Neural progenitor cell (in vitro differentiated cells): ENCODE data around the gene KRTAP5-1. TPM values are rescaled to one million over a fixed set of nuclear protein-coding genes. Genes with fewer than 3 reads are reported as not detected.

Experiments
- DNase-seq: peaks from one replicate; pipeline ENCODE4 v3.0.0-alpha.2; 2016; ENCODE audit warnings: low spot score
- H2AFZ ChIP-seq: fragments of 200-600 bp; sonication (generic); replicated peaks from 2 replicates; pipeline ENCODE4 v1.6.1; 2016; ENCODE audit warnings: antibody characterized with exemption
- H3F3A ChIP-seq: fragments of 200-600 bp; sonication (generic); 2 replicates; pipeline ENCODE4 v1.6.1; 2016; ENCODE audit warnings: antibody characterized with exemption, low read depth
- H3K27ac ChIP-seq: fragments of 200-600 bp; sonication (generic); 2 replicates; pipeline ENCODE4 v1.5.1; 2016; ENCODE audit warnings: mild to moderate bottlenecking
- H3K27me3 ChIP-seq: fragments of 200-600 bp; sonication (generic); 2 replicates; pipeline ENCODE4 v1.6.1; 2016; ENCODE audit warnings: mild to moderate bottlenecking, moderate library complexity
- H3K36me3 ChIP-seq: fragments of 200-600 bp; sonication (generic); 2 replicates; pipeline ENCODE4 v1.5.1; 2016
- H3K4me1 ChIP-seq: fragments of 200-600 bp; sonication (generic); 2 replicates; pipeline ENCODE4 v1.6.1; 2016; ENCODE audit warnings: mixed run types
- H3K4me2 ChIP-seq: fragments of 200-600 bp; sonication (generic); 2 replicates; pipeline ENCODE4 v1.6.1; 2016
- H3K4me3 ChIP-seq: fragments of 200-600 bp; sonication (generic); 2 replicates; pipeline ENCODE4 v1.5.1; 2016
- H3K79me2 ChIP-seq: fragments of 200-600 bp; sonication (generic); 2 replicates; pipeline ENCODE4 v1.6.1; 2016; ENCODE audit warnings: low read depth
- H3K9ac ChIP-seq: fragments of 200-600 bp; sonication (generic); 2 replicates; pipeline ENCODE4 v1.6.1; 2016
- H3K9me3 ChIP-seq: fragments of 200-600 bp; sonication (generic); 2 replicates; pipeline ENCODE4 v1.5.1; 2016; ENCODE audit warnings: low read depth
- H4K20me1 ChIP-seq: fragments of 200-600 bp; sonication (generic); 2 replicates; pipeline ENCODE4 v1.6.1; 2016; ENCODE audit warnings: low read depth
- H3K27ac Mint-ChIP-seq: 3 replicates; pipeline ENCODE4 v1.8.0; 2021; ENCODE audit warnings: mixed read lengths
- H3K27me3 Mint-ChIP-seq: 2 replicates; pipeline ENCODE4 v1.8.0; 2022; ENCODE audit warnings: low read depth, mild to moderate bottlenecking, inconsistent platforms, moderate library complexity, mixed read lengths; ENCODE audit not compliant: insufficient read depth
- H3K36me3 Mint-ChIP-seq: 3 replicates; pipeline ENCODE4 v1.8.0; 2021; ENCODE audit warnings: mixed read lengths
- H3K4me1 Mint-ChIP-seq: 3 replicates; pipeline ENCODE4 v1.8.0; 2021; ENCODE audit warnings: mixed read lengths
- H3K4me3 Mint-ChIP-seq: 3 replicates; pipeline ENCODE4 v1.8.0; 2021; ENCODE audit warnings: mild to moderate bottlenecking, moderate library complexity, mixed read lengths
- H3K9me3 Mint-ChIP-seq: 3 replicates; pipeline ENCODE4 v1.8.0; 2020; ENCODE audit warnings: mixed read lengths
- EZH2 ChIP-seq: fragments of 200-600 bp; sonication (generic); IDR thresholded peaks from 2 replicates; pipeline ENCODE4 v1.6.1; 2017; ENCODE audit warnings: antibody characterized with exemption, mild to moderate bottlenecking, moderate library complexity
- EZH2phosphoT487 ChIP-seq: fragments of 200-600 bp; sonication (generic); IDR thresholded peaks from 2 replicates; pipeline ENCODE4 v1.6.1; 2017; ENCODE audit warnings: antibody characterized with exemption
- total RNA-seq: library from RNA; depleted of rRNA; stranded (reverse); fragments of >200 nt; gene quantifications from 2 replicates; pipeline ENCODE4 v1.2.3, GENCODE V29; 2015; ENCODE audit warnings: low replicate concordance
- TF ChIP-seq, protein P1 (sequence below): fragments of 200-600 bp; sonication (generic); IDR thresholded peaks from 2 replicates; pipeline ENCODE4 v1.5.1; 2017; ENCODE audit warnings: antibody characterized with exemption, mild to moderate bottlenecking

KRTAP5-1 gene
- total RNA-seq, 1 donor from 2014 or later: not detected

DNA sequence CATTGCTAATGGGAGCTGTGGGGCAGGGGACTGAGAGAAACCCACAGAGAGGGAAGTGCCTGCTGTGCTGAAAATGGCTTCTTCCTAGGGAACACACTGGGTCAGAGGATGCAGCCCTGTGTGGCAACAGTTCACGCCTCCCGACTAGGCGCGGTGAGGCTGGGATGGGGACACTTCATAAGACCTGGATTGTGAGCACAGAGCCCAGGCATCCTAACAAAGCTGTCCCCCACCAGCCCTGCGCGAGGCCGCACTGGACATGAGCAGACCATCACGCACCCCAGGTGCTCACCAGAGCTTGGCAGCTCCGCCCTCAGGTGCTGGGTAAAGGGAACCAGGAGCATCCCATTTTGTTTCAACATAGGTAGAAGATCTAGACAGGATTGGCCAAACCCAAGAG, 38.6 kb upstream of the KRTAP5-1 start:
- peaks cover 5% of the 10 kb centered on the region for H3K4me1 Mint-ChIP-seq
- Histone ChIP-seq H3F3A (no peaks in the 10 kb centered on the region), H3K79me2 (no peaks in the 10 kb centered on the region), H3K9me3 (no peaks in the 10 kb centered on the region), H3K36me3 (no peaks in the 10 kb centered on the region), H3K4me1 (no peaks in the 10 kb centered on the region), H3K27me3 (peaks cover 11% of the 10 kb centered on the region), H3K4me2 (no peak overlapping the region), H4K20me1 (no peaks in the 10 kb centered on the region), H3K4me3 (no peak overlapping the region), H3K27ac (no peak overlapping the region), H2AFZ (no peak overlapping the region), H3K9ac (no peak overlapping the region)
- H3K4me3 Mint-ChIP-seq: no peak overlapping the region
- no peak for DNase-seq
- no peaks in the 10 kb centered on the region for H3K9me3 Mint-ChIP-seq
- H3K27me3 Mint-ChIP-seq: peaks cover 17% of the 10 kb centered on the region
- H3K36me3 Mint-ChIP-seq: no peaks in the 10 kb centered on the region
- no peak for TF ChIP-seq EZH2phosphoT487
- TF ChIP-seq, protein P1, sequence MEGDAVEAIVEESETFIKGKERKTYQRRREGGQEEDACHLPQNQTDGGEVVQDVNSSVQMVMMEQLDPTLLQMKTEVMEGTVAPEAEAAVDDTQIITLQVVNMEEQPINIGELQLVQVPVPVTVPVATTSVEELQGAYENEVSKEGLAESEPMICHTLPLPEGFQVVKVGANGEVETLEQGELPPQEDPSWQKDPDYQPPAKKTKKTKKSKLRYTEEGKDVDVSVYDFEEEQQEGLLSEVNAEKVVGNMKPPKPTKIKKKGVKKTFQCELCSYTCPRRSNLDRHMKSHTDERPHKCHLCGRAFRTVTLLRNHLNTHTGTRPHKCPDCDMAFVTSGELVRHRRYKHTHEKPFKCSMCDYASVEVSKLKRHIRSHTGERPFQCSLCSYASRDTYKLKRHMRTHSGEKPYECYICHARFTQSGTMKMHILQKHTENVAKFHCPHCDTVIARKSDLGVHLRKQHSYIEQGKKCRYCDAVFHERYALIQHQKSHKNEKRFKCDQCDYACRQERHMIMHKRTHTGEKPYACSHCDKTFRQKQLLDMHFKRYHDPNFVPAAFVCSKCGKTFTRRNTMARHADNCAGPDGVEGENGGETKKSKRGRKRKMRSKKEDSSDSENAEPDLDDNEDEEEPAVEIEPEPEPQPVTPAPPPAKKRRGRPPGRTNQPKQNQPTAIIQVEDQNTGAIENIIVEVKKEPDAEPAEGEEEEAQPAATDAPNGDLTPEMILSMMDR: no peak
- no peak for TF ChIP-seq EZH2
- H3K27ac Mint-ChIP-seq: peak overlapping the region; percentile 50

DNA sequence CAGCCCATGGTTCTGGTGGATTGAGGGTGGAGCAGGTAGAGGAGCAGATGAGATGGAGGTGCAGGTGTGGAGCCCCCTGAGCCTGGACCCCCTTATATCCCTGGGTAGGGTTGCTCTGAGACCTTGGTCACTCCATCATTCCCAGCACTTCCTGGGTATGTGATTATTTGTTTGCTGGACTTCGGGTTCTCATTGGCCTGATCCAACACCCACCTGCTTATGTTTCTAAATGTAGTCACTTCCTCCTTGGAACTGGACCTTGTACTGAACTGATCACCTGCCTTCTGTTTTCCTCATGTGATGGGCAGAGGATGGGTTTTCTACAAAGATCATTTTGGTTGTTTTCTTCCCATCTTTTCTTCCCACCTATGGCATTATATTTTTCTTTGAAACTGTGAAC, 37.0 kb upstream of the KRTAP5-1 start, which contains the start of gene KRTAP5-4:
Gene KRTAP5-4 (minus strand): TSS at position 53 of the 400 bp plus-strand sequence. CDS start 45 bp downstream, at position 8.
- no peak for DNase-seq
- H2AFZ ChIP-seq: no peak within 1 kb of the TSS
- no peaks in the 10 kb centered on the region for H3K4me1 ChIP-seq
- H3K9ac ChIP-seq: no peak within 1 kb of the TSS
- H3K9me3 ChIP-seq: no peaks in the 10 kb centered on the region
- H4K20me1 ChIP-seq: no peaks in the 10 kb centered on the region
- no peaks in the 10 kb centered on the region for H3K79me2 ChIP-seq
- H3K4me2 ChIP-seq: no peak within 1 kb of the TSS
- no peaks in the 10 kb centered on the region for H3K36me3 Mint-ChIP-seq
- H3K36me3 ChIP-seq: no peaks in the 10 kb centered on the region
- H3K27ac ChIP-seq: no peak within 1 kb of the TSS
- peaks cover under 1% of the 10 kb centered on the region for H3K9me3 Mint-ChIP-seq
- TF ChIP-seq EZH2 (no peak), EZH2phosphoT487 (no peak)
- TF ChIP-seq, protein P1: no peak
- H3K4me3 ChIP-seq: no peak within 1 kb of the TSS
- no peaks in the 10 kb centered on the region for H3F3A ChIP-seq
- H3K4me3 Mint-ChIP-seq: no peak within 1 kb of the TSS
- H3K27ac Mint-ChIP-seq: no peak within 1 kb of the TSS
- peaks cover 5% of the 10 kb centered on the region for H3K4me1 Mint-ChIP-seq
- peaks cover 3% of the 10 kb centered on the region for H3K27me3 ChIP-seq
- peaks cover 17% of the 10 kb centered on the region for H3K27me3 Mint-ChIP-seq

DNA sequence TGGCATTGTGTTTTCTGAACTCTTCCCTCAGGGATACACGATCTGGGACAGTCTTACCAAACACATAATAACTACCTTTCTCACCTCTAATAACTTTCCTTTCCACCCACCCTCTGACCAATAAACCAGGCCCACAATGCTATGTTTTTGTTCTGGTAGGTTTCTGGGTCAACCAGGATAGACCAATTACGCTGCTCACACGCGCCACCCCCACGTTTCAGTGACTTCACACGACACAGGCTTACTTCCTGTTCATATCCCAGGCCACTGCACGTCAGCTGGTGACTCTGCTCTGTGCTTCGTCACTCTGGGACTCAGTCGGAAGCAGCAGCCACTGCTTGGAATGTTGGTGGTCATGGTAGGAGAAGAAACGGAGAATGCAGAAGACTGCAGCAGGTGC, 34.4 kb upstream of the KRTAP5-1 start:
- Histone ChIP-seq H3K4me2 (no peak overlapping the region), H3K36me3 (no peaks in the 10 kb centered on the region), H3K4me1 (no peaks in the 10 kb centered on the region), H3K27me3 (peaks cover 12% of the 10 kb centered on the region), H4K20me1 (no peaks in the 10 kb centered on the region), H3K4me3 (no peak overlapping the region), H3K27ac (no peak overlapping the region), H2AFZ (no peak overlapping the region), H3K9me3 (no peaks in the 10 kb centered on the region), H3F3A (no peaks in the 10 kb centered on the region), H3K9ac (no peak overlapping the region), H3K79me2 (no peaks in the 10 kb centered on the region)
- Mint-ChIP-seq H3K36me3 (no peaks in the 10 kb centered on the region), H3K9me3 (peaks cover 4% of the 10 kb centered on the region), H3K27me3 (peaks cover 23% of the 10 kb centered on the region), H3K4me3 (no peak overlapping the region), H3K4me1 (peaks cover 3% of the 10 kb centered on the region), H3K27ac (no peak overlapping the region)
- TF ChIP-seq, protein P1: no peak
- TF ChIP-seq EZH2phosphoT487 (no peak), EZH2 (no peak)
- DNase-seq: no peak
